ENCODE results near the gene CD207.

DNA sequence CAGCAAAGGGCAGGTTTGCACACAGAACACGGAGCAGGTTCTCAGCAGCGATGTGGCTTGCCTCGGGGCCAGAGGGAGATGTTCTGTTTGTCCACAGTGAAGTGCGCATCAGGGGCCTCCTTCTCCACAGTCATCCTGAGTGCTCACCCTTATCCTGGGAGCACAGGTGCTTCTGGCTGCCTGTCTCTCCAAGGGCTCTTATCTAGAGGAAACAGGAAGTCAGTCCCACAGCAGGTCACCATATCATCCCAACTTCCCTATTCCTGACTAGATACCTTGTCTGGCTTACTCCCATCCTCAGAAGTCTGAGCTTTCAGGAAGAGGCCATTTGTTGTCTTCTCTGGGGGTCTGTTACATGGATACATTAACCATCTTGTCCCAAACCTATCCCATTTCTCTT lies at the start of gene CD207:
- TF ChIP-seq EP300 (IDR thresholded peaks at IDR 0.05; ENCODE audit: low read depth), result no peak
- no peak for TF ChIP-seq CTCF (IDR thresholded peaks at IDR 0.05)
- no peak for TF ChIP-seq POLR2AphosphoS5 (IDR thresholded peaks at IDR 0.05)

Measured in transverse colon (tissue), 4 donors.